HG02623 (cell line): ENCODE results near the gene PYCARD.
"Not testable (repeated sequence)": the region's sequence is repeated elsewhere in the genome, so short reads cannot be mapped to it uniquely, and the experiment has no call there.

Source experiments
- ATAC-seq: cut with Tn5 transposase; IDR thresholded peaks from one replicate; pipeline ENCODE4 v1.9.1; 2021; ENCODE audit warnings: moderate library complexity; ENCODE audit not compliant: unreplicated experiment

The PYCARD gene

DNA sequence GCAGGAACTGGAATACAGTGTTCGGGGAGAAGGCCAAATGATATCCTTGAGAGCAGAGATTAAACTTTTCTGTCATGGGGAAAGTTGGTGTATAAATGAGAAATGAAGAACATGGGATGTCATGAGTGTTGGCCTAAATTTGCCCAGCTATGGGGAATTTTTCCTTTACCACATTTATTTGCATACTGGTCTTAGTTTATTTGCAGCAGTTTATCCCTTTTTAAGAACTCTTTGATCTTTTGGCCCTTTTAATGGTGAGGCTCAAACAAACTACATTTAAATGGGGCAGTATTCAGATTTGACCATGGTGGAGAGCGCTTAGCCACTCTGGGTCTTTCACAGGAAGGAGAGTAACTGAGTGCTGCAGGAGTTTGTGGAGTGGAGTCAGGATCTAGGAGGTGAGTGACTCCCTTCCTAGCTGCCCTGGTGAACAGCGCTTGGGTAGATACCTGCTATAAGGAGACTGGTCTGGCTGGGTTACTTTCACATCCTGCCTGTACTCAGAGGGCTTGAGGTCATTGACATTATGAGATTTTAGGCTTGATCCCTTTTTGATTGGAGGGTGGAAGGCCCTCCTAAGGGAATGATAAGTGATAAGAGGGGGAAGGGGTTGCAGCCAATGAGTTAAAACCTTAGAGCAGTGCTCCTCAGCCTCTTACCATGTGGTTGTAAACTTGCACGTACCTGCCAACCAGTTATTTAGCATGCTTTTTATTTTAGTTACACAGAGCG is 10.7 kb downstream of the PYCARD start:
- ATAC-seq: no peak

DNA sequence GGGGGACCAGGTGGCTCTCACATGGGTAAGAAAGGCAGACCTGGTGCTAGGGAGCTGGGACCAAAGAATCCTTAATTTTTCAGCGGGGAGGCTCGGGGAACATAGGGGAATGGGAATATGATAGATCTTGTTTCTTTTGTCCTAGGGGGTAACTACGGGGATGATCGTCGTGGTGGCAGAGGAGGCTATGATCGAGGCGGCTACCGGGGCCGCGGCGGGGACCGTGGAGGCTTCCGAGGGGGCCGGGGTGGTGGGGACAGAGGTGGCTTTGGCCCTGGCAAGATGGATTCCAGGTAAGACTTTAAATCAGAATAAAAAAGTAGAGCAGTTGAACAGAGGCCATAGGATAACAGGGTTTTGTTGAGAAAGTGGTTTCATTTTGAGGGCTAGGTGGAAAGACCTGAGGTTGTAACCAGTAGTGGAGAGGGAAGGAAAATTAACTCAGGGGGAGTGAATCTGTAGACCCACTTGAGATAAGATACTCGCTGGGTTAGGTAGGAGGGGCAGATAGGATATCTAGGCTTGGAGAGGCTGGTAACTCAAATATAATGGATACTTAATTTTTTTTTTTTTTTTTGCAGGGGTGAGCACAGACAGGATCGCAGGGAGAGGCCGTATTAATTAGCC is 11.6 kb downstream of the PYCARD start:
- no peak for ATAC-seq

DNA sequence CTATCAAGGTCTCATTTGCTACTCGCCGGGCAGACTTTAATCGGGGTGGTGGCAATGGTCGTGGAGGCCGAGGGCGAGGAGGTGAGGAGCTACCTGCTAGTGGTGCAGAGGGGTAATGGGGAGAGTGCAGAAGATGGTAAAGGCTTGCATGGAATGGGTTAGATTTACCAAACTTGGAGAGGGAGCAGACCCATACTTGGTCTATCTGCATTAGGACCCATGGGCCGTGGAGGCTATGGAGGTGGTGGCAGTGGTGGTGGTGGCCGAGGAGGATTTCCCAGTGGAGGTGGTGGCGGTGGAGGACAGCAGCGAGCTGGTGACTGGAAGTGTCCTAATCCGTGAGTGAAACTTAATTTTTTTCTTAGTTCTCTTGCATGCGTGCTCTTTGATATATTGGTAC is 12.5 kb downstream of the PYCARD start:
- ATAC-seq: no peak

DNA sequence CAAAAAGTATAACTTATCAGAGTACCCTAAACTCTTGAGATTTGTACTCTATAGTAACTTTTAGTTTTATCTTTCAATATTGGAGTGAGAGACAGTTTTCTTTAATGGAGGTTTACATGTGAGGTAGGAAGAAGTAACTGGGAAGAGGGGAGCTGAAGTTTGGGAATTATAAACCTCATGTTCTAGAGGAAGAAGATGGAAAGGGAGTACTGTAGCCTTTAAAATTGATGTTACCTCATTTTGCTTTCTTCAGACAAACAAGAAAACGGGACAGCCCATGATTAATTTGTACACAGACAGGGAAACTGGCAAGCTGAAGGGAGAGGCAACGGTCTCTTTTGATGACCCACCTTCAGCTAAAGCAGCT is 13.2 kb downstream of the PYCARD start:
- ATAC-seq: no peak

DNA sequence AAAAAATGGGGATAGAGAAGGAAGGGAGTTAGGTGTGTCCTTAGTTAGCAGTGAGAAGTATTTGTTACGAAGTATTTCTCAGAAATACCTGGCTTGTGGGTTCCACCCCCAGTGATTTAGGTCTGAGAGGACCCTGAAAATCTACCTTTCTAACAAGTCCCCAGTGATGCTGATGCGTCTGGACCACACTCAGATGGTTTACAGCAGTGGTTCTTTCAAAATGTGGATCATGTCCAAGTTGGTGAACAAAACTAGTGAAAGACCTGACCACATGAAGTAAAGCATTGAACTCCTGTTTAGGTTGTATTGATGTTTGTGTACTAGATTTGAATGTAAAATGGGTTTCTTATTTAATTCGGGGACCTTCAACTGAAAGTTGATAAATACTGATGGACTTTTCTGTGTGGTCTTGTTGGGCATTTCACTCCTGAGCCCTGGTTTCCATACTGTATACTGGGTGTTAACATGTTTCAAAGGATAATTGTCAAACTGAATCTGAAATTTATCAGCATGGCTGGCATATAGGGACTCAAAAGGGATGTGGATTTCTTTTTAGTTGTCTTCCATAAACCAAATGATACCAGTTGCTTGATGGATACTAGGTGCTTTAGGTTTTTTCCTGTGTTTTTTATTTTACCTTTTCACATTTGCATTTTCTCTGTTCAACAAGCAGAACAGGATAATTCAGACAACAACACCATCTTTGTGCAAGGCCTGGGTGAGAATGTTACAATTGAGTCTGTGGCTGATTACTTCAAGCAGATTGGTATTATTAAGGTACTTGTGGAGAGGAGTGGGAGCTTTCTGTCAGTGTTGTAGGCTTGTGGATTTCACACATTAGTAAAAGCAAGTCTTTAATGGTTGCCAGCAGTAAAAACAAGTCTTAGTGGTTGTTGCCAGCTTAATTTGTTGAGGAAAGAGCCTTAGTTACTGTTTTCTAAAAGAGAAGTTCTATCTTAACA is 13.8 kb downstream of the PYCARD start:
- no peak for ATAC-seq

DNA sequence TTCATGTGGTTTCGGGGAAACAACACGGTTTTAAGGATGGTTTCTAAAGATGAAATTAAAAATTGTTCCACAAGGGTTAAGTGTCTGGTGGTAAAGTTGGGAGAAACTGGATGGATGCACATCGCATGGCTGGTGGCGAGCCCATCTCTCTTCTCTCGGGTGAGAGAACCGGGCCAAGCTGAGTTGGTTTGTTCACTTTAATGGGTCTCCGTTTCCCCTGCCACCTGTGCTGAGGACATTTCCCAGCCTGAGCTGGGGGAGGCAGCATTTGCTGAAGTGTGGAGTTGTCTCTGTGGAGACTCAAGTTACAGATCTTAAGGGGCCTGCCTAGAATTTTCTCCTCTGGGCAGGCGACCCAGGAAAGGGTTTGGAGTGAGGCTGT is 14.8 kb downstream of the PYCARD start:
- no peak for ATAC-seq

DNA sequence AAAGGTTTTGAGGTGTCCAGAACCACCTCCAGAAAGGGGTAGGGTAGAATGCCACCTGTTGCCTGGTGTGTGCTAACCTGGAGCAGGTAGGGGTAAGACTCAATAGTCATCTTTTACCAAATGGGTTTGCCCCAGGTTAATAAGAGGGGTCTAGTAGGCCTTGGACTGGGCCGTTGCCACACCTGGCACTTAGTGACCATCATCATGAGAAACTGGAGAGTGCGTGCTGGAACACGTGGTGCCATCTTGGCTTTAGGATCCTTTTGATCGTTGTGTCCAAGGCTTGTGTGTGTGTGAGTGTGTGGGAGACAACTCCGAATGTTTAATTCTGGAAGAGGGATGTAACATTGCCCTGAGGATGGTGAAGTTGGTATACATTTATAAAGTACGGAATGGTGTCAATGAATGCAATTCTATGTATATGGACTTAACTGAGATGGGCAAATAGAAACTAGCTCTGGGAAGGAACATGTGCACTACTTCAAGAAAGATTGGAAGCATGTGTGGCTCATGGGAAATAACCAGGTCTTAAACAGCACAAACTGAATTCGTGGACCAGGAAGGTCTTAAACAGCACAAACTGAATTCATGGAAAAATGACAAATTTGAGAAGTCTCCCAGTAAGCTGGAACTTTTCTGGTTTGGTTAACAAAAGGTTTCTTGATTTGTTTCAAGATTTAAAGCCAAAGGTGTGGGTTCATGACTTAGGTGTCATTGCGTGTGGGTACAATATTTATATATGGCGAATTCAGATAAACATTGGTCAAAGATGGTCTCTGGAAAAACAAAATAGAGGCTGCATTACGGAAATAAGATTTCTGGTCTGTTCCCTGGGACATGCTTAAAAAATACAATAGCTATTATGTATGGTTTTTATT is 15.4 kb downstream of the PYCARD start:
- ATAC-seq: no peak

DNA sequence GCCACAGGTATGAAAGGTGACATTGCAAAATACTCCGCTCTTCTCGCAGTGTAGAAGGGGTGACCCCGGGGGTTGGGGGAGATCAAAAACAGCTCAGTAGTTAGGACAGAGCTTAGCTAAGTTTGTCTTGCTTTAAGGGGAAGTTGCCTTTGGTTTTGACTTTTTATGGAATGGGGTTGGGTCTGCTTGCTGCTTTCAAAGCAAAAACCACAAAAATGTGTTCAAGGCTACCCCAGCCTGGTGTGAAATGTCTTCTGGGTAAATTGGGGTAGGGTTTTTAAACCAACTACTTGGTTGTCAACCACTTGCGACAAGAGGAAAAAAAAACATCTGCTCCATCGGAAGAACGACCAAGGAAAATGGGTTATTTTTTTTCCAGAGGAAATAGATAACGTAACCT is 16.4 kb downstream of the PYCARD start:
- ATAC-seq: no peak

DNA sequence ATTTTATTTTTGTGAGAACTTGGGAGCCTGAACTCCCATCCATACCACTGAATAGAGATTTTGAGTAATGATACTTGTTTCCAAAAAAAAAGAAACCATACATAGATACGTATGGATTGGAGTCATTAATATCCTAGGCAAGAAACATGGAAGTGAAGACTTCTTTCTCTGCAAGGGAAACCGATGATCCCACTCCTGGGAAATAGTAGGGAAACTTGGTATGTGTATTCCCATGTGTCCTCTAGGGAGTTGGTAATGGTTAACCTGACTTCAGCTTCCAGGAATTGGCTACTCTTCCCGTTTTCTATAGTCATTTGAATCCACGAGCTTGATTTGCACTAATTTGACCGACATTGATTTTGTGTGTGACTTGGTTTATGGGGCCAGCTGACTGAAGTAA is 17.2 kb downstream of the PYCARD start:
- ATAC-seq: no peak

DNA sequence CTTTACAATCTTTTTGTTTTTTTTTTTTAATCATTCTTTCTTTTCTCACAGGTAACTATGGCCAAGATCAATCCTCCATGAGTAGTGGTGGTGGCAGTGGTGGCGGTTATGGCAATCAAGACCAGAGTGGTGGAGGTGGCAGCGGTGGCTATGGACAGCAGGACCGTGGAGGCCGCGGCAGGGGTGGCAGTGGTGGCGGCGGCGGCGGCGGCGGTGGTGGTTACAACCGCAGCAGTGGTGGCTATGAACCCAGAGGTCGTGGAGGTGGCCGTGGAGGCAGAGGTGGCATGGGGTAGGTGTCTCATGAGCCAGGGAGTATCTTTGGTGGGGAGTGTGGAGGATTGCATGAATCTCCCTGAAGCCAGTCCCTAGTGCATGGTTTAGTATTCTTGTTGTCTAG is 17.7 kb downstream of the PYCARD start:
- ATAC-seq: no peak

DNA sequence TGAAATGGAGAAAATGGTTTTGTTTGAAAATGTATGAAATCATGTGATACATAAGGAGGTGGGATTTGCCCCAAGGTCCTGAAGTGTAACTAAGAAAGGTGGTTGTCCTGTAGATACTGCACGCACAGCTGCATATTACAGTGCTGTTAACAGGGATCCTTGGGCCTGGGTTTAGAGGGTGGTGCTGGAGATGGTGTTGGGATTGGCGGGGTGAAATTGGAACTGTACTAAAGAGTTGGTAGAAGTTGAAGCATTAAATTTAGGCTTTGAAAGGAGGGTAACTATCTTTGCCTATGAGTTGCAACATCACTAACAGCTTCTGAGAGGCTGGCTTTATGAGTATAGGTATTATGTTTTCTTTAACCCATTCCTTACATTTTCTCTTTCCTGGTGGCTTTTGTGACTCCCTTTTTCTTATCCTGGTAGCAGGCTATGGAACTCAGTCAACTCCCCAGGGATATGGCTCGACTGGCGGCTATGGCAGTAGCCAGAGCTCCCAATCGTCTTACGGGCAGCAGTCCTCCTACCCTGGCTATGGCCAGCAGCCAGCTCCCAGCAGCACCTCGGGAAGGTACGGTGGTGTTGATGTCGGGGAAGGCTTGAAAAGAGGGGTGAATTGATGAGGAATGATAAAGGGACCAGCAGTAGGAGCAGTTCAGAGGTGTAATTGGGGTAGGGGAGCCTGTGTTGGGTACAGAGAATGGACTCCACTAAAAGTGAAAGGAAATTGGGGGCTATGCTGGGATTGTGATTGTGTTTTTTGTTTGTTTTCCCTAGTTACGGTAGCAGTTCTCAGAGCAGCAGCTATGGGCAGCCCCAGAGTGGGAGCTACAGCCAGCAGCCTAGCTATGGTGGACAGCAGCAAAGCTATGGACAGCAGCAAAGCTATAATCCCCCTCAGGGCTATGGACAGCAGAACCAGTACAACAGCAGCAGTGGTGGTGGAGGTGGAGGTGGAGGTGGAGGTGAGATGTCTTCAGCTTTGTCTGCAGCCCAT is 18.8 kb downstream of the PYCARD start:
- ATAC-seq: no peak

DNA sequence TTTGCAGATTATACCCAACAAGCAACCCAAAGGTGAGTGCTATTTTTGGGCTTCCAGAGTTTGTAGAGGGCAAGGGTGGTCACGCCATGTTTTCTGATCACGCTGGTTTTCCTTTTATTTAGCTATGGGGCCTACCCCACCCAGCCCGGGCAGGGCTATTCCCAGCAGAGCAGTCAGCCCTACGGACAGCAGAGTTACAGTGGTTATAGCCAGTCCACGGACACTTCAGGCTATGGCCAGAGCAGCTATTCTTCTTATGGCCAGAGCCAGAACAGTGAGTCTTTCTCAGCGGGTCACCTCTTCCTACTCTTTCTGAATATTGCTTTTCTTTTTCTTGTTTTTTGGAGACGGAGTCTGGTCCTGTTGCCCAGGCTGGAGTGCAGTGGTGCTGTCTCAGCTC is 20.2 kb downstream of the PYCARD start:
- no peak for ATAC-seq

DNA sequence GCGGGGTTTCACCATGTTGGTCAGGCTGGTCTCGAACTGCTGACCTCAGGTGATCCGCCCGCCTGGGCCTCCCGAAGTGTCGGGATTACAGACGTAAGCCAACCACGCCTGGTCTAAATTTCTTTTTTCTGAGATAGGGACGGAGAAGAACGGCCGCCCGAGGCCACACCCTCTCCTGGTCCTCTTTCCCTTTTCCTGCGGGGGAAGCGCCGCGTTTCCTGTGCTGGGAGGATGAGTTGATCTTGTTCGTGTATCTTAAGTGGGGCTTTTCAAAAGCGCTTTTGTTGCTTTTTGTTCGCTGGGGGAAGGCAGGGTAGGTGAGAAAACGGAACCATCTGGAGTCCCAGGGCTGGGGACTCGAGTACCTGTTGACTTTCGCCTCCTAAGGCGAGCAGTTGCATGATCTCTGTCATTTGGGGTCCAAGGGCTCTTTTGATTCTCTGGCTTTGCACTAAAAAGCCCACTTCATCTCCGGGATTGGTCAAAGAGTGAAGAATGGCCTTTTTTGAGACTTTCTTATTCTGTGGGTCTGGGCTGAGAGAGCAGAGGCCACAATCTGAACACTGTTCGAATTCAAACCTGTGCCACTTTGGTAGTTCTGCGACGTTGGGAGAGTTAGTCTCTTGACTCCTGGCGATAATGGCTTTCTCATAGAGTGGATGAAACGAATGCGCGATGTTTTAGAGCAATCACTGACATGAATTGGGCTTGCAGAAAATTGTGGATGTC is 21.3 kb downstream of the PYCARD start:
- ATAC-seq: no peak

DNA sequence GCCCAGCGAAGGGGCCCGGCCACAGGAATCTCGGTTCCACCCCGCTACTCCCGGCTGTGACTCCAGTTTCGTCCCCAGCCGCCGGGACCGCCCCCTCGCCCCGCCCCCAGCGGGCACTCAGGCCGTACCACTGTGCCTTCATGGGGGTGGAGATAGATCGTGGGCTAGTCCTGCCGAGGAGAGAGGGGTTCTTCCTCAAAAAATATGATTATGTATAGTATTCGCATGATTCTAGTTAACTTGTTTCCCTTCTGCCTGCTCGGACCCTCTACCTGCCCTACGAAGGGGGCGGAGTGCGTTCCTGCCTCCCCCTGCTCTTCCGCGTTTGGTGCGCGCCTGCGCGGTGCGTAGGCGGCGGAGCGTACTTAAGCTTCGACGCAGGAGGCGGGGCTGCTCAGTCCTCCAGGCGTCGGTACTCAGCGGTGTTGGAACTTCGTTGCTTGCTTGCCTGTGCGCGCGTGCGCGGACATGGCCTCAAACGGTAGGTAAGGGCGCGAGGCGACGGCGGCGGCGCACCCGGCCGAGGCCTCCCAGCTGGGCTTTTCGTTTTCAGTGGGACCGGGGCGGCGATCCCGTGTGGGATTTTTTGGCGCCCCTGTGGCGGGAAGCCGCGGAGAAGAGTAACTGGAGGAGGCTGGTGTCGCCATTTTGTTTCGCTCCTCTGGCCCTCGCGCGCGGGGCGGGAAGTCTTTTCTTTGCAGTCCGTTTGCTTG is 22.7 kb downstream of the PYCARD start, which contains the start of gene FUS:
Gene FUS, plus strand, starts transcription at position 393 of the 713 bp plus-strand sequence. Its CDS starts 76 bp downstream, at position 469.
- ATAC-seq: peak; percentile 48

DNA sequence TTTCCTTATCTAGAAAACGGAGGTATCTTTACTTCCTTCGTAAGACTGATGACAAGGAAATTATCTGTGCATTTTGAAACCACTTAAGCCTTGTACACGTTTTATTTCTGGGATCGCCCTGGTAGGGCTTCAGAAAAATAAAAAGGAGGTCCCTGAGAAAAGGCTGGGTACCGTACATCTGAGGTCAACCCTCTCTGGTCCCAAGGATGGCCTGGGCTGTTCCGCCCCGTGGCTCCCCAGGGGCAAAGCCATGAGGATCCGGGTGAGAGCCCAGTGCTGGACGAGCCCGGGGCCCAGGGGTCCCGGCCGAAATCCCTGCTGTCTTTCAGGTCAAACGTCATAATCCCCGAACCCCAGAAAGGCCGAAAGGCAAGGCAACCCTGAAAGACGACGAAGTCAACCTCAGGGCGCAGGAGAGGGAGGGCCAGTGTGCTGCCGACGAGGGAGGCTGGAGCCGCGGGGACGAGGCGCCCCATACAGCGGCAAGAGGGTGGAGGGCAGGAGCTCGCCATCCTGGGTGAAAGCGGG is 23.3 kb downstream of the PYCARD start:
- ATAC-seq: peak; percentile 1

DNA sequence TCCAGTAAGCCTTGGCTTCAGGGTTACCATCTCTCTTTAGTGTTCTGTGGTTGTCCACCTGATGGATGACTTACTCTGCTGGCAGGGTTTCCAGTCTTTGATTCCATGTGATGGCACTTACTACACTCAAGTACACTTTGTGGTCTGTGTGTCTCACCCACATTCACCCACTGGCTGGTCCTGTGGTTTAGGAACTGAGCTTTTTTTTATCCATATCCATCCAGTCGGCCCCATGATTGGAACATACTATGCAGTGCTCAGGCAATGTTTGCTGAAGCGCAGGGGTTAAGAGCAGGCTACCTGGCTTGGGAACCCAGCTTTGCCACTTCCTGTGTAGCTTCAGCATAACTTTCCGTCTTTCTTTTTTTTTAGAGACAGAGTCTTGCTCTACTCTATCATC is 25.4 kb downstream of the PYCARD start:
- no peak for ATAC-seq

DNA sequence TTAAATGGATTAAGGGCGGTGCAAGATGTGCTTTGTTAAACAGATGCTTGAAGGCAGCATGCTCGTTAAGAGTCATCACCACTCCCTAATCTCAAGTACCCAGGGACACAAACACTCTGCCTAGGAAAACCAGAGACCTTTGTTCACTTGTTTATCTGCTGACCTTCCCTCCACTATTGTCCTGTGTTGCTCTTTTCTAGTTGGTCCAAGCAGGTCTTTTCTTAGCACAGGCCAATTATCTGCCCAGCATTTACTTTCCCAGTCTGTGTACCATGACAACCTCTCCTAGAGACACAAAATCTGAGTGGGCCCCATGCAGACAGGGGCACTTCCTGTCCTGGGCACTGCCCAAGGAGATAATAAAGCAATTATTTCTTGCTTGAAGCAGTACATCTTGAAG is 32.5 kb downstream of the PYCARD start:
- not testable (repeated sequence) for ATAC-seq

DNA sequence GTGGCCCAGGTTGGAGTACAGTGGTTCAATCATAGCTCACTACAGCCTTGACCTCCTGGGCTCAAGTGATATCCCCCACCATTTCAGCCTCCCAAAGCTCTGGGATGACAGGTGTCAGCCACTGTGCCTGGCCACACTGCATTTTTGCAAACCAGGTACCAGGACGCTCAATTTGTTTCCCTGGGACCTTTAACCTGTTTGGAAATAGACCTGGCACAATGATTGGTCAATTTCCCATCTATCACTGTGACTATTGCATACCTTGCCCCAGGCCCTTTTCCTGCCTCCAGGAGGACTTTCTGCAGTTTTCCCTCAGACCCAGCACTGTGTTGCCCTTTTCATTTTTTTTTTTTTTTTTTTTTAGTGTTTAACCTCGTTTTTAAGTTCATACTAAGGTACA is 33.7 kb downstream of the PYCARD start:
- no peak for ATAC-seq
